ENCODE data around the gene MAP6.

Gene MAP6

GRCh38 chr11:75560644-75561043 lies 108.2 kb downstream of the MAP6 start:
- DNase-seq (ENCODE audit: insufficient read length, low spot score) (no peak), FAIRE-seq (no peak)
- no peak for TF ChIP-seq CTCF (IDR thresholded peaks at IDR 0.05; ENCODE audit: insufficient read depth, missing control alignments)

GRCh38 chr11:75558939-75559843 lies 109.6 kb downstream of the MAP6 start:
- no peak for FAIRE-seq
- DNase-seq (ENCODE audit: insufficient read length, low spot score): no peak
- no peak for TF ChIP-seq CTCF (IDR thresholded peaks at IDR 0.05; ENCODE audit: insufficient read depth, missing control alignments)

- DNase-seq (ENCODE audit: insufficient read length, low spot score) (no peak), FAIRE-seq (no peak)
- no peak for TF ChIP-seq CTCF (IDR thresholded peaks at IDR 0.05; ENCODE audit: insufficient read depth, missing control alignments)
These were observed 111.0 kb downstream of the MAP6 start for GRCh38 chr11:75557666-75558494.

GRCh38 chr11:75556275-75556674 lies 112.6 kb downstream of the MAP6 start:
- no peak for DNase-seq (ENCODE audit: insufficient read length, low spot score)
- FAIRE-seq: no peak
- no peak for TF ChIP-seq CTCF (IDR thresholded peaks at IDR 0.05; ENCODE audit: insufficient read depth, missing control alignments)

- FAIRE-seq (no peak), DNase-seq (ENCODE audit: insufficient read length, low spot score) (no peak)
- no peak for TF ChIP-seq CTCF (IDR thresholded peaks at IDR 0.05; ENCODE audit: insufficient read depth, missing control alignments)
These were observed 113.6 kb downstream of the MAP6 start for GRCh38 chr11:75555079-75555811.

GRCh38 chr11:75554258-75555022 lies 114.4 kb downstream of the MAP6 start:
- DNase-seq (ENCODE audit: insufficient read length, low spot score): no peak
- no peak for TF ChIP-seq CTCF (IDR thresholded peaks at IDR 0.05; ENCODE audit: insufficient read depth, missing control alignments)
- FAIRE-seq: no peak
